Upper lobe of right lung (tissue), 1 donor: ENCODE results near the gene PLCL2. TPM values are rescaled to one million over a fixed set of nuclear protein-coding genes. Genes with fewer than 3 reads are reported as not detected.
"Not testable (repeated sequence)": the region's sequence is repeated elsewhere in the genome, so short reads cannot be mapped to it uniquely, and the experiment has no call there.

Source experiments
- ATAC-seq: fragments of 200-7000 bp; cut with Tn5 transposase; one replicate; pipeline ENCODE4 v1.9.1; 2020; ENCODE audit warnings: mild to moderate bottlenecking, moderate library complexity
- DNase-seq: peaks from one replicate; pipeline ENCODE4 v3.0.0-alpha.2; 2020
- H3K27ac ChIP-seq: fragments of 200-600 bp; one replicate; pipeline ENCODE4 v1.8.0; 2022
- H3K27me3 ChIP-seq: fragments of 200-600 bp; one replicate; pipeline ENCODE4 v1.8.0; 2022; ENCODE audit warnings: mild to moderate bottlenecking
- H3K36me3 ChIP-seq: fragments of 200-600 bp; one replicate; pipeline ENCODE4 v1.8.0; 2022
- H3K4me1 ChIP-seq: fragments of 200-600 bp; one replicate; pipeline ENCODE4 v1.8.0; 2022
- H3K4me3 ChIP-seq: fragments of 200-600 bp; one replicate; pipeline ENCODE4 v1.8.0; 2022; ENCODE audit warnings: mild to moderate bottlenecking
- H3K9me3 ChIP-seq: fragments of 200-600 bp; one replicate; pipeline ENCODE4 v1.8.0; 2022
- CTCF ChIP-seq: fragments of 200-600 bp; IDR thresholded peaks from one replicate; pipeline ENCODE4 v1.8.0; 2022; ENCODE audit warnings: antibody characterized with exemption
- intact Hi-C: fragments of 100-400 bp; cut with DNase I; formaldehyde crosslinking; loops from one replicate; pipeline ENCODE4 v1.11.0; 2022
- total RNA-seq: library from RNA; stranded (reverse); fragmentation: NEBNext Ultra II Directional; extraction: Animal tissue kit (Norgen Biotek cat#: 25700); gene quantifications from one replicate; pipeline ENCODE4 v1.2.1, GENCODE V29; 2021
- donor health status: DM: no; HTN: yes; CAD: no; lungs with severe emphysema.

Gene PLCL2
- total RNA-seq, 1 donor from 2014 or later, result 9.1 TPM

DNA sequence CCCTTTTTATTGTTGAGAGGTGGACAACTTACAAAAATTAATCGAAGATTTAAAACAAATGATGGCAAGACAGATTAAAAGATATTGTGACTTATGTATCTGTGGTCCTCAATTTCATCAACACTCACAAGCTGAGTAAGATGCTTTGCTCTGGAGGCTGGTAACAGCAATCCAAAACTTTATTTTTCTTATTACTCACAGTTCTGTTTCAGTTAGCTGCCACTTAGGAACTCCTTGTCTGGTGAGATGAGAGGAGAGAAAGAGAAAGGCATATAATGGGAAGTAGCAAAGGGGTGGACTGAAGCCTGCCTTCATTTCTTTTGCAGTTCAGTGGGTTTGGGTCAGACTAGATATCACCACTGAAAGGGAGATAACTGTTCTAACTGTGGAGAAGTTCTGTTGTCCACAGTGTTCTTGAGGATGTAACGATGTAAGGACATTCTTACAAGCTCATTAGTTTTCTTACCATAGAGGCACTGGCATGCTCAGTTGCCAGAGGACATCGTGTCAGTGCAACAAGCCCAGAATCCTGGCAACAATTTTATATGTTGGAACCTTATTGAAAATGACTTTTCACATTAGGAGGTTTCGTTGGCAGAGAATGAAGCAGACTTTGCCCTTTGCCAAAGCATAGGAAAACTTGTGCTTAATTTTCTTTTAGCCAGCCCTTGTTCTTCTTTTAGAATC, 93.6 kb downstream of the PLCL2 start:
- Histone ChIP-seq H3K27me3 (no peaks in the 10 kb centered on the region), H3K4me1 (no peaks in the 10 kb centered on the region), H3K36me3 (no peaks in the 10 kb centered on the region), H3K27ac (no peak overlapping the region), H3K4me3 (no peak overlapping the region), H3K9me3 (no peaks in the 10 kb centered on the region)
- TF ChIP-seq CTCF, result no peak
- DNase-seq, result no peak
- no peak for ATAC-seq
- intact Hi-C loops, result no loop called here

DNA sequence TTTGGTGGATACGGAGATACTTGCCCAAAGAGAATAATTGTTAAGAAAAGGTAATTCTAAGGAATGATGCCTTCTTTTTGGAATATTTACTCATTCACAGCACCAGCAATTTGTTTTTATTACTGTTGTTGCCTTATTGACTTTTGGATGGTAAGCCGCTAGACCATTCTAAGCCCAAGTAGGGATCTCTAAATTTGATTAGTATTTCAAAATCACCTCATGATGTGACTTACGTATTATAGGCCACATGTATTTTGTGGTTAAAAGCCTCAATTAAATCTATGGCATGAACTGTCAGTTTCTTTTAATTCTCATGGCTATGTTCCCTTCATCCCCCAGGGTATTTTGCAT, 94.1 kb downstream of the PLCL2 start:
- DNase-seq (no peak), ATAC-seq (no peak)
- intact Hi-C loops, result no loop called here
- no peaks in the 10 kb centered on the region for H3K27me3 ChIP-seq
- H3K4me1 ChIP-seq, result no peaks in the 10 kb centered on the region
- TF ChIP-seq CTCF, result no peak
- no peaks in the 10 kb centered on the region for H3K9me3 ChIP-seq
- H3K36me3 ChIP-seq, result no peaks in the 10 kb centered on the region
- H3K4me3 ChIP-seq, result no peak overlapping the region
- no peak overlapping the region for H3K27ac ChIP-seq

- H3K27ac ChIP-seq, H3K9me3 ChIP-seq, H3K4me1 ChIP-seq, intact Hi-C loops, ATAC-seq, DNase-seq, H3K36me3 ChIP-seq, H3K27me3 ChIP-seq, H3K4me3 ChIP-seq: not testable (repeated sequence)
These were observed 95.2 kb downstream of the PLCL2 start for GRCh38 chr3:16979769-16980515.

GRCh38 chr3:16980526-16980925, 95.8 kb downstream of the PLCL2 start:
- H3K27me3 ChIP-seq, DNase-seq, H3K36me3 ChIP-seq, H3K27ac ChIP-seq, H3K4me3 ChIP-seq, intact Hi-C loops, H3K9me3 ChIP-seq, H3K4me1 ChIP-seq, ATAC-seq: not testable (repeated sequence)

GRCh38 chr3:16982460-16982859, 97.7 kb downstream of the PLCL2 start:
- Histone ChIP-seq H3K4me3 (no peak overlapping the region), H3K9me3 (no peaks in the 10 kb centered on the region), H3K4me1 (no peaks in the 10 kb centered on the region), H3K27ac (no peak overlapping the region), H3K36me3 (no peaks in the 10 kb centered on the region), H3K27me3 (no peaks in the 10 kb centered on the region)
- no peak for DNase-seq
- intact Hi-C loops, result no loop called here
- TF ChIP-seq CTCF, result no peak
- ATAC-seq, result peak; percentile 56

DNA sequence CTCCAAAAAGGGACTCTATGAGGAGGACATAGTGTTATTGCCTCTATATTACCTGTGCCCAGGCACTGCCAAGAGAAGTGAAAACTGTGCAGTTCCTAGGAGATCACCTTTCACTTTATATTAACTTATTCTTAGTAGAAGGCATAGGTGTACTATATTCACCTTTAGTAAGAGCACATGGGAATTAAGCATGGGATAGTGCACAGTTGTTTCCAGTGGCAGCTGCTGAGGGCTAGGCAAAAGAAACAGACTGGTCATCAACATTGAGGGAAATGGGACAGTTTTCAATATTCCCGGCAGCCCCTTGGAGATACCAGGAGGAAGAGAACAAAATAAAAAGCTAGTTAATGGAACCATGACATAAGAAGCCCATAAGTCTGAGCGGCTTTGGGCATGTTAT, 100.9 kb downstream of the PLCL2 start:
- Histone ChIP-seq H3K27me3 (no peaks in the 10 kb centered on the region), H3K9me3 (no peaks in the 10 kb centered on the region), H3K4me3 (no peak overlapping the region), H3K36me3 (no peaks in the 10 kb centered on the region), H3K4me1 (no peaks in the 10 kb centered on the region), H3K27ac (no peak overlapping the region)
- no peak for TF ChIP-seq CTCF
- intact Hi-C loops, result no loop called here
- DNase-seq (no peak), ATAC-seq (no peak)
